ENCODE measurements around the gene CALCOCO2.

Gene CALCOCO2

GRCh38 chr17:48873696-48874443 is 43.0 kb downstream of the CALCOCO2 start:
- no peak for DNase-seq (ENCODE audit: low spot score)

DNA sequence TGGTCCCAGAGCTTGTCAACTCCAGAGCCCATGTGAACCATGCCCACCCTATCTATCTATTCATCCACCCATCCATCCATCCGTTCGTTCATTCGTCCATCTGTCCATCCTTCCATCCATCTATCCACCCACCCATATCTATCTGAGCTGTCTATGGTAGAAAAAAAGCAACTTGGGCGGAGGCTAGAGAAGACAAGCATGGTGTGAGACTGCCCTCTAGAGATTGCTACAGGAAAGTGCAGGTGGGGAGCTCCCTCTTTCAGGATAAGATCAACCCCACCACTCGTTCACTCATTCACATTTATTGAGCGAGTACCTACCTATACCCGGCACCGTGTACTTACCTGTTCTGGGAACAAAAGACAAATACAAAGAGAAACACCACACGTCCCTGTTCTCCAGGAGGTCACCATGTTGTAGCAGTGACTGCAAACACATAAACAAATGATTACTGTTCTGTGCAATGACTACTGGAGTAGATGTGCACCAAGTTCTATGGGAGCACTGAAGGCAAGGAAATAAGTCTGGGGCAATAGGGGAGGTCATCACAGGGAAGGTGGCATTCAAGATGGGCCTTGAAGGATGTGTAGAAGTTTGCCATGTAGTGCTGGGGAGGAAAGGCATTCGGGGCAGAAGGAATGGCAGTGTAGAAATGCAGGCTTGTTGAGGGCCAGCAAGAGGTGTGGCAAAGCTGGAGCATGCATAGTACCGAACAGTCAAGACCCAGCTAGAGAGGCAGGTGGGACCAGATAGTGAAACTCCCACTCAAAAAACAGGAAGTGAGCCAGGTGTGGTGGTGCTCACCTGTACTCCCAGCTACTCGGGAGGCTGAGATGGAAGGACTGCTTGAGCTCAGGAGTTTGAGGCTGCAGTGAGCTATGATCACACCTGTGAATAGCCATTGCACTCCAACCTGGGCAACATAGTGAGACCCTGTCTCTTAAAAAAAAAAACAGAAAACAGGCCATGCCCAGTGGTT is 48.4 kb downstream of the CALCOCO2 start:
- DNase-seq (ENCODE audit: low spot score), result peak; percentile 75

DNA sequence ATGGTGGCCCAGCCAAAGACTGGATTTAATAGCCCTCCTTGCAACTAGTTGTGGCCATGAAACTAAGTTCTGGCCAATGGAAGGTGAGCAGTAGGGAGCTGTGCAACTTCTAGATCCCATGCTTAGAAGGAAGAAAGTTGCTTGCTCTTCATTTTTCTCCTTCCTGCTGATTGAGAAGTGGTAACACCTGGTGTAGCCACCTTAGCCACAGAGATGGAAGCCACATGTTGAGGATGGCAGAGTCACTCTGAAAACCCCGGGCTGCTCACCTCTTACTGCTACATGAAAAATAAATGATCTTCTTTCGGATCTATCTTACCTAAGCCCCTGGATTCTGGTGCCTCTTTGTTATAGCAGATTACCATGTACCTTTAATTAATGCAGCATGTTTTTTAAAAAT is 51.4 kb downstream of the CALCOCO2 start:
- DNase-seq (ENCODE audit: low spot score), result no peak

DNA sequence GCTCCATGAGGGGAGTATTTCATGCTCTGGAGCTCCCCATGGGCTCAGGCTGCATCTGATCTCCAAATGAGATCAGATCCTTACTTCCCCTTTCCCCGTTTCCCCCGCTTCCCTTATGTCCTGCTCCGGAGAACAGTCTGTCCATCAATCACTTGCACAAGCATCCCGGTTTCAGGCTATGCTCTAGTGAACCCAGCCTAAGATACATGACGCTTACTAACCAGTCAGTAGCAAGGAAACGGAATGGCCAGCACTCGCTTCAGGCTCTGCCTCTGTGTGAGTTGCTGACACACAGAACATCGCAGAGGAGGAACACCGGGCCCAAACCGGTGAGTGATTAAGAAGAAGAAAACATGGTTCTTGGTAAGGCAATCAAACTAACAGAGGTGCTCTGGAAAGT is 52.3 kb downstream of the CALCOCO2 start:
- DNase-seq (ENCODE audit: low spot score), result no peak

GRCh38 chr17:48890086-48890485 is 59.3 kb downstream of the CALCOCO2 start:
- DNase-seq (ENCODE audit: low spot score), result no peak

- DNase-seq (ENCODE audit: low spot score), result no peak
Observed at GRCh38 chr17:48892940-48893645, 62.3 kb downstream of the CALCOCO2 start.

- no peak for DNase-seq (ENCODE audit: low spot score)
Observed at GRCh38 chr17:48893646-48894508, 63.0 kb downstream of the CALCOCO2 start.

DNA sequence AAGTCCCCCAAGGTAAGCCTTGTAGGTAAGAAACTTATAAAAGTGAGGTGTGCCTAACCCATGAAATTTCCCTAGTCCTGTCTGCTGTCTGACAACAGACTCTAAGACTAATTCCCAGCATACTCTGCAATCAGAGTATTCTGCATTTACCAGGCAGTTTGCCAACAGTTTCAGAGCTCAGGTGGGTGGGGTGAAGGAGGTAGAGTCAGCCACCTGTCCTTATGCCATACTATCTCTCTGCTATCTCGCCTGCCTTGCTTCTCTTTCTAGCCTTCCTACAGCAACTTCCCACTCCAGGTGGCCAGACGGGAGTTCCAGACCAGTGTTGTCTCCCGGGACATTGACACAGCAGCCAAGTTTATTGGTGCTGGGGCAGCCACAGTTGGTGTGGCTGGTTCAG is 64.1 kb downstream of the CALCOCO2 start:
- no peak for DNase-seq (ENCODE audit: low spot score)

- no peak for DNase-seq (ENCODE audit: low spot score)
Observed at GRCh38 chr17:48901241-48901640, 70.4 kb downstream of the CALCOCO2 start.

GRCh38 chr17:48903401-48903800 is 72.6 kb downstream of the CALCOCO2 start:
- DNase-seq (ENCODE audit: low spot score), result no peak

DNA sequence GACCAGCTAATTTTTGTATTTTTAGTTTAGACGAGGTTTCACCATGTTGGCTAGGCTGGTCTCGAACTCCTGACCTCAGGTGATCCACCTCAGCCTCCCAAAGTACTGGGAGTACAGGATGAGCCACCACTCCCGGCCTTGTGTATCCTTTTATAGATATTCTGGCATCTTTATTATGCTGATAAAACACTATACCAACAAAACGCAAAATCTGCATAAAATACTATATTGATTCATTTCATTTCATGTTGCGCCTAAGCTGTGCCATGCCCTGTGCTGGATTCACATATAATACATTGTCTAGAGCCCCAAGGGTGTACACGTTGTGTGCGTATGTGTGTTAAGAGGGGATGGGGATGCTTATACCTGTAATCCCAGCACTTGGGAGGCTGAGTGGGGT is 73.6 kb downstream of the CALCOCO2 start:
- DNase-seq (ENCODE audit: low spot score), result no peak

DNA sequence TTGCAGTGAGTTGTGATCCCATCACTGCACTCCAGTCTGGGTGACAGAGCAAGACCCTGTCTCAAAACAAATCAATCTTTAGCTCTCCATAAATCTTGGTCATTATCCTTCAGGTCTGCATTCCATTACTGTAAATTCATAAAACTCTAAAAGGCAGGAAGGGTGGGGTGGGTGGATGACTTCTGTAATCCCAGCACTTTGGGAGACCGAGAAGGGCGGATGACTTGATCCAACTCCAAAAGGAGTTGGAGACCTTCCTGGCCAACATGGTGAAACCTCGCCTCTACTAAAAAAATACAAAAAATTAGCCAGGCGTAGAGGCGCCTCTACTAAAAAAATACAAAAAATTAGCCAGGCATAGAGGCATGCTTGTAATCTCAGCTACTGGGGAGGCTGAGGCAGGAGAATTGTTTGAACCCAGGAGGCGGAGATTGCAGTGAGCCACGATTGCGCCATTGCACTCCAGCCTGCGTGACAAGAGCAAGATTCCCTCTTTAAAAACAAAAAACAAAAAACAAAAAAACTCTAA is 75.2 kb downstream of the CALCOCO2 start:
- no peak for DNase-seq (ENCODE audit: low spot score)

DNA sequence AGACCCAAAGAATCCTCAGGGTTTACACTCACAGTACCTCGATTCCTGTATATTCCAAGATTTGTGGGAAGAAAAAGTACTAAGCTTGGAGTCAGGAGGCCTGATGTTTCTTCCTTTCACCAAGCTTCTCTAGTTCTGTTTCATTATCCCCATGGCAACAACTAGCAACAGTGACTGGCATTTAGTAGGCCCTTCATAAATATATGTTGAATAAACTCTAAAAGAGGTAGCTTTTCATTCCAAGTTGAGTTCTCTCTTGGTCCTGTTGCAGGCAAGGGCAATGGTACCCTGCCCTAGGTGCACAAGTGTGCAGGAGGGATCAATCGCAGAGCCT is 76.8 kb downstream of the CALCOCO2 start:
- no peak for DNase-seq (ENCODE audit: low spot score)

DNA sequence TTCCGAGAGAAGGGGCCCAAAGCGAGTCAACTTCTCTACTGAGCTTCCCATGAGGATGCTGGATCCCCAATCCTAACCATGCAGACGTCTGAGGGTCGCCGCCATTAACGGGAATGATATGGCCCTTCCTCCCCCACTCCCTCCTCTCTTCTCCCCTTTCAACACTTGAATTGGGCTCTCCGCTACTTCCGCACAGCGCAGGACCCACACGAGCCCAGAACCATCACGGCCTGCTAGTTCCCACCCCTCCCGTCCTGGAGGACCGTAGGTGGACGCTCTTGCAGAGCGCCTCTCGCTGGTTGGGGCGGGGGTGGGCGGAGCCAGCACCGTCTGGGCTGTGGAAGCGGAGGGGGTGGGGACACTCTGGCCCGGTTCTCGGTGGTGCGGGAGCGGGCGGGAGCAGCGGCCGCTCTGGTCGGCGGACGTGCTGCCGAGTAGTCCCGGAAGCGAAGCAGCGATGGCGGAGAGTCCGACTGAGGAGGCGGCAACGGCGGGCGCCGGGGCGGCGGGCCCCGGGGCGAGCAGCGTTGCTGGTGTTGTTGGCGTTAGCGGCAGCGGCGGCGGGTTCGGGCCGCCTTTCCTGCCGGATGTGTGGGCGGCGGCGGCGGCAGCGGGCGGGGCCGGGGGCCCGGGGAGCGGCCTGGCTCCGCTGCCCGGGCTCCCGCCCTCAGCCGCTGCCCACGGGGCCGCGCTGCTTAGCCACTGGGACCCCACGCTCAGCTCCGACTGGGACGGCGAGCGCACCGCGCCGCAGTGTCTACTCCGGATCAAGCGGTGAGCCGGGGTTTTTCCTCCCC is 77.4 kb downstream of the CALCOCO2 start, which contains the start of gene UBE2Z:
Gene UBE2Z (plus strand): TSS at position 361 of the 797 bp plus-strand sequence. CDS start 97 bp downstream, at position 458.
- peak; percentile 85 for DNase-seq (ENCODE audit: low spot score)

DNA sequence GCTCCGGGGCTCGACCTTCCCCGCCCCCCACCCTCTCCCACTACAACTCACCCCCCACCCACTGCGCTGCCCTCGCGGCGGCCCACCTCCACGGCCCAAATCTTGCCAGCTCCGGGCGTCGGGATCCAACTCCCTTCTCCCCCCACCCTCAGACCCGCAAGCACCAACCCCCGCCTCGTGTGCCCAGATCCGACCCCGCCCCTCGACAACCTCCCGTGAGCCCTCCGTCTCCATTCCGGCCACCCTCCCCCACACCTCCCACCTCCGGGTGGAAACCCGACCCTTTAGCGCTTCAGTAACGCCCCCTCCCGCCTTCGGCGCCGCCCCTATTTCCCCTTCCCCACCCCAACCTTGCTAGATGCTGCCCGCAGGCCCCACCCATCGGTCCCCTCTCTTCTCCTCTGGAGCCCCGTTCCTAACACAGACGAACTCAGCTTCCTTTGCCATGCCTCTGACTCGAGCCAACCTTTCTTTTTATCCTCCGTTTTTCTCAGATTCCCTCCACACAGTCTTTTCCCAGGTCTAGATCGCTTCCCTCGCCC is 78.1 kb downstream of the CALCOCO2 start:
- peak; percentile 37 for DNase-seq (ENCODE audit: low spot score)

DNA sequence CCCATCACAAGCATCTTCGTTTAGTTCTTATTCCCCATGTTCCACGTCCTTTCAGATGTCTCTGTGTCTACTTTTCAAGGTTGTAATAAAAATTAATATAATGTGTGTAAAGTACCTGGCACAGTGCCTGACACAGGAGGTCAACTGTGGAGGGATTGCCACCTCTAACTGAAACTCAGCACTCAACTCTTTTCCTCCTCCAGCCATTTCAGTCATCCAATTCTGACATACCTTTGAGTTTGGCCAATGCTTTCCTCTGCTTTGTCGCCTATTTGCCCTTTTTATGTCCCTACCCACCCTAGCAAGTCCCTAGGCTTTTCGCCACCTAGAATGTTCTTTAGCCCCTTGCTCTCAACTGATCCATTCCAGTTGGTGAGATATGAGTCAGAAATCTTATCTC is 78.9 kb downstream of the CALCOCO2 start:
- DNase-seq (ENCODE audit: low spot score), result no peak

DNA sequence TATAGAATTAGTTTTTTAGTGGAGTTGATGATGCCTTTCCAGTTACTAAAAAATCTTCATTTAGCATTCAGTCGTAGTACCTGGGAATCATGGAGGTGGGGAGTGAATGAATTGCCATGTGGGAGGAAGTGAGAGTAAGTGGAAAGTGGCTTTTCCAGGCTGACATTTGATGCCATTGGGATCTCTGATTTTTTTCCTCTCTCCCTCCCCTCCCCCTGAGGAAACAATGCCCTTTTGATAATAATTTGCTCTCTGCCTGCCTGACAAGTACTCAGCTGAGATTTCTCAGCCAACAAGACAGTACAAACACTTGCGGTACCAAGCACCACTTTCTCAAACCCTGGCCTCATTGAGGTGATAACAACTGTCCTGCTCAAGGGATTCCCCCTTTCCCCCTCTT is 79.5 kb downstream of the CALCOCO2 start:
- no peak for DNase-seq (ENCODE audit: low spot score)

- DNase-seq (ENCODE audit: low spot score), result no peak
Observed at GRCh38 chr17:48912476-48912875, 81.6 kb downstream of the CALCOCO2 start.

Data from LoVo (cell line).